Endothelial cell of umbilical vein (primary cell): ENCODE data around the gene PBX3.

Source experiments
- EZH2 ChIP-seq: IDR thresholded peaks from 2 replicates; pipeline ENCODE4 v1.6.1; 2012; ENCODE audit warnings: borderline replicate concordance, low read depth, mild to moderate bottlenecking, moderate library complexity, low read length, inconsistent platforms; ENCODE audit not compliant: severe bottlenecking
- TF ChIP-seq, protein P1 (sequence below), 2 donors: IDR thresholded peaks; 1 replicate in 1 of 2; 2 replicates in 1 of 2; pipeline ENCODE4 v1.5.1; 2011; ENCODE audit warnings: low read length in 2 of 2, mild to moderate bottlenecking in 2 of 2, moderate library complexity in 2 of 2, control low read depth in 1 of 2, inconsistent platforms in 1 of 2, low read depth in 1 of 2; ENCODE audit not compliant: insufficient read depth in 1 of 2; ENCODE audit errors: extremely low read depth in 1 of 2
- TF ChIP-seq, protein P2 (sequence below): IDR thresholded peaks from 2 replicates; pipeline ENCODE4 v1.6.1; 2011; ENCODE audit not compliant: insufficient read depth, insufficient read length

DNA sequence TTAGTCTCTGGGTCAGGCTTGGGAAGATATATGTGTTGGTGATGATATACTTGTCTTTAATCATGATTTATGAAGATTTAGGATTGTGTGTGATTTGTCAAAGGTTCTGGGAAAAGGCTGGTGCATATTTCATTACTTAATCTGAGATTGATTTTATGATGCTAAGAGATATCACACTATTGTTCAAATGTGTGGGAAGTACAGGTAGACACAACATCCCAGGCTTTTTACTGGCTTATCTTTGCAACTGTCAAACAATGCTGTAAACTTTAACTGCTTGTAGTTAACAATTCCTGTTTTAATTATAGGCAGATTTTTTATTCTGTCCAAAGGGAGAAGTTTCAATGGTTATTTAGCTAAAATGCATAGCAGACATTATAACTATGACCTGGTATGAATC lies 23.9 kb downstream of the PBX3 start:
- TF ChIP-seq, protein P1, sequence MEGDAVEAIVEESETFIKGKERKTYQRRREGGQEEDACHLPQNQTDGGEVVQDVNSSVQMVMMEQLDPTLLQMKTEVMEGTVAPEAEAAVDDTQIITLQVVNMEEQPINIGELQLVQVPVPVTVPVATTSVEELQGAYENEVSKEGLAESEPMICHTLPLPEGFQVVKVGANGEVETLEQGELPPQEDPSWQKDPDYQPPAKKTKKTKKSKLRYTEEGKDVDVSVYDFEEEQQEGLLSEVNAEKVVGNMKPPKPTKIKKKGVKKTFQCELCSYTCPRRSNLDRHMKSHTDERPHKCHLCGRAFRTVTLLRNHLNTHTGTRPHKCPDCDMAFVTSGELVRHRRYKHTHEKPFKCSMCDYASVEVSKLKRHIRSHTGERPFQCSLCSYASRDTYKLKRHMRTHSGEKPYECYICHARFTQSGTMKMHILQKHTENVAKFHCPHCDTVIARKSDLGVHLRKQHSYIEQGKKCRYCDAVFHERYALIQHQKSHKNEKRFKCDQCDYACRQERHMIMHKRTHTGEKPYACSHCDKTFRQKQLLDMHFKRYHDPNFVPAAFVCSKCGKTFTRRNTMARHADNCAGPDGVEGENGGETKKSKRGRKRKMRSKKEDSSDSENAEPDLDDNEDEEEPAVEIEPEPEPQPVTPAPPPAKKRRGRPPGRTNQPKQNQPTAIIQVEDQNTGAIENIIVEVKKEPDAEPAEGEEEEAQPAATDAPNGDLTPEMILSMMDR (IDR thresholded peaks at IDR 0.05; ENCODE audit: extremely low read depth in 1 of 2, insufficient read depth in 1 of 2, low read depth in 1 of 2, low read length in 2 of 2), result no peak
- TF ChIP-seq, protein P2, sequence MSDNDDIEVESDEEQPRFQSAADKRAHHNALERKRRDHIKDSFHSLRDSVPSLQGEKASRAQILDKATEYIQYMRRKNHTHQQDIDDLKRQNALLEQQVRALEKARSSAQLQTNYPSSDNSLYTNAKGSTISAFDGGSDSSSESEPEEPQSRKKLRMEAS, result no peak
- TF ChIP-seq EZH2, result no peak
